Adipose tissue (tissue), 3 donors: ENCODE measurements around the gene MED8. TPM values are rescaled to one million over a fixed set of nuclear protein-coding genes. Genes with fewer than 3 reads are reported as not detected.
"Not testable (repeated sequence)": the region's sequence is repeated elsewhere in the genome, so short reads cannot be mapped to it uniquely, and the experiment has no call there.

Experiments
- H3K27ac ChIP-seq: one replicate; pipeline ENCODE4 v1.5.1; 2013; ENCODE audit warnings: low read depth, low read length
- WGBS, 3 donors: extraction: QIAGEN DNeasy Blood & Tissue Kit; methylation state at CpG; one replicate each; pipeline ENCODE4 v1.1.7; 2013; 5-methylcytosine and 5-hydroxymethylcytosine counted together
- polyA plus RNA-seq, 3 donors: library from polyadenylated mRNA; stranded (reverse); fragments of 200-250 nt; gene quantifications; one replicate each; pipeline ENCODE4 v1.2.3, GENCODE V29; 2013
- donor health status: healthy with polysubstance abuse.
- donor health status: Bipolar disorder and iron deficiency.
- donor health status: healthy.

MED8 gene
- polyA plus RNA-seq, 3 donors: 20.5 to 33.4 (median 28.6) TPM

DNA sequence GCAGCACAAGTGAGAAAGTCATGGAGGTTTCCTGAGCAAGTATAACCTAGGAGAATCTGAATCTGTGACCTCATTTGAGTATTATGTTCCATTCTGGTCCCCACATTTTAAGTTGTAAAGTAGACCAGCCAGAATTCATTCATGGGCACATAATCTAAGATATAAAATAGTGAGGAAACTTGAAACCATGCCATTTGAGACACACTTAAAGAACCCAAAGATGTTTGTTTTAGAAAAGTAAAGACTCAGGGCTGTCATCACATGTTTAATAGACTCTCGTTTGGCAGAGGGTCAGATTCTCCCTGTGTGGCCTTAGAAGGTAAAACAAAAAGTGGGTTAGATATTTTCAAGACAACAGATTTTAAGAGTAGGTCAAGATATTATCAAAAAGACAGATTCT, 6.5 kb upstream of the MED8 start:
- 58 to 85% (median 75%) methylated on average over 1 of the region's 1 CpG for WGBS, 3 donors
- no peak overlapping the region for H3K27ac ChIP-seq

DNA sequence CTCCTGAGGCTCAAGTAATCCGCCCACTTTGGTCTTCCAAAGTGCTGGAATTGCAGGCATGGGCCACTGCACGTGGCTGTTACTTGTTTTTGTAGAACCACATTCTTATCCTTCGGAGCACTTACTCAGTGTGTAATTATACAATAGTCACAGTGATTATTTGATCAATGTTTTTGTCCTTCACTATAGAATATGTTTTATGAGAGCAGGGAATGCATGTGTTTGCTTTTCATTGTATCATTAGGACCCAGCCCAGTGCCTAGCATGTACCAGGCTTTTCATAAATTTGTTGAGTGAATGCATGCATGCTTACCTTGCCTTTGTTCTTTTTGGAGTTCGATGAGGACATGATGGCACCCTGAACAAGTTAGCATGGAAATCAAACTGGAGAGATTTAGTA, 5.9 kb upstream of the MED8 start:
- WGBS, 3 donors: 85 to 94% (median 89%) methylated on average over 4 of the region's 4 CpGs
- H3K27ac ChIP-seq: no peak overlapping the region

DNA sequence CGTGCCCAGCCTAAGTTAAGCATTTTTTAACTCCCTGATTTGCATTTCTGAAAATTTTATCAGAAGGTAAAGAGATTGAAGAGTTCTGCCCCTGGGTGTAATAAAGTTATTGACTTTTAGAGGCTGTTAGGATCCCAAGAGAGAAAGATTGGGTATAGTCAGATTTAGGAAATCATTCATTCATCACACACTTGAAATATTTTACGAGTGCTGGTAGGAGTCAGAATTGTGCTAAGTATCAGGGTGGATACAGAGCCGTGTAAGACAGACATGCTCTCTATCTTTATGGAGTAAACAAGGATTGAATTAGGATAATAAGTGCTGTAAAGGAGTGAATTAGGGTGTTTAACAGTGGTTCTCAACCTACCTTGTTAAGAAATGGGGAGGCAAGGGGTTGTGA, 3.1 kb upstream of the MED8 start:
- H3K27ac ChIP-seq: no peak overlapping the region
- WGBS, 3 donors: 64 to 72% (median 72%) methylated on average over 3 of the region's 3 CpGs

DNA sequence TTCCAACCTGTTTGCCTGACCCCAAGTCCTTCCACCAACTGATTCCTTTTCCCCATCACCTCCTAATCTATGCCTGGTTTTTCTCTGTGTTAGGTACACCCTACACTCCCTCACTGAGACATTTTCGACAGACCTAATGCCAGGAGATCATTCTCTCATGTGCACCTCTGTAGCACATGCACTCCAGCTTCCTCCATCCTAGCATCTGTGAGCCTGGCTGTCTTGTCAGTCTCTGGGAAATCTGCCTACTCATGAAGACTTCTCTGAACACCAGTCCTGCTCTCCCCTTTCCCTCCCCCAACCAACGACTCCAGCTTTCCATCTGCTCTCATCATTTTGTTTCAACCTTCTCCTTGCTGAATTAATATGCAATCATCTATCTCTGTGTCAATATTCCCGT, 987 bp downstream of the MED8 start:
- 30 to 42% (median 40%) methylated on average over 3 of the region's 3 CpGs for WGBS, 3 donors

DNA sequence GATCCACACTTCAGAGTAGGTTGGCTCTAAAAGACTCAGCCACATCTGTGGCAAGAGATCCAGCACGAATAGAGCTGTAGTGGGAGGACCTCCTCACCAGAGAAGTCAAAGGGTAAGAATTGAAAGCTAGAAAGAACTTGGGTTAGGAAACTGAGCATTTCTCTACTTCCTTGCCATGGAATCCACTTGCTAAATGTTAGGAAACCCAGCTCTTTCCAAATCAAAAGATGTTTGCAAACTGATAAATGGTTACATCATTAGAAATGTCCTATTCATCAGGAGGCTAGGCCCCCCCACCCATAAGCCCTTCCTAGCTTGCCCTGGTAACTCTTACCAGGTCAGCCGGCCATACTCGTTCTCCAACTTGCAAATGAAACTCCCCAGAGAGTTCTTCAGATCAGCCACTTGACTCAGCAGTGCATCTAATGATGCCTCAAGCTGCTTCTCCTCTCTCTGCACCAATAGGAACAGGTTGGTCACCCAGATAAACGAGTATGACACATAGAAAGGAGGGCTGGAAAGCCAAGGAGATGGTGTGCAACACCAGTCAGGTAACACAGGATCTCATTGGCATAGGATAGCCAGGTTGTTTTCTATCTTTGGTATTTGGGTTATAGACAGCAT, 1.5 kb downstream of the MED8 start:
- 40 to 50% (median 47%) methylated on average over 4 of the region's 4 CpGs for WGBS, 3 donors
- no peak overlapping the region for H3K27ac ChIP-seq

More for the DNA sequence above, 987 bp downstream of the MED8 start:
- H3K27ac ChIP-seq: no peak overlapping the region

- no peak overlapping the region for H3K27ac ChIP-seq
- WGBS, 3 donors: 84 to 96% (median 95%) methylated on average over 6 of the region's 6 CpGs
Measured at GRCh38 chr1:43386676-43387075, 2.9 kb downstream of the MED8 start.

GRCh38 chr1:43383449-43383848, 6.2 kb downstream of the MED8 start:
- no peak overlapping the region for H3K27ac ChIP-seq
- 70 to 94% (median 92%) methylated on average over 2 of the region's 2 CpGs for WGBS, 3 donors

GRCh38 chr1:43382027-43382779, 7.4 kb downstream of the MED8 start:
- no peak overlapping the region for H3K27ac ChIP-seq
- WGBS, 3 donors: 54 to 67% (median 64%) methylated on average over 6 of the region's 6 CpGs

GRCh38 chr1:43381612-43382011, 8.0 kb downstream of the MED8 start:
- no peak overlapping the region for H3K27ac ChIP-seq
- 64 to 86% (median 68%) methylated on average over 3 of the region's 3 CpGs for WGBS, 3 donors

- 94 to 99% (median 95%) methylated on average over 1 of the region's 1 CpG for WGBS, 3 donors
- no peak overlapping the region for H3K27ac ChIP-seq
Measured at GRCh38 chr1:43379476-43379875, 10.1 kb downstream of the MED8 start.

DNA sequence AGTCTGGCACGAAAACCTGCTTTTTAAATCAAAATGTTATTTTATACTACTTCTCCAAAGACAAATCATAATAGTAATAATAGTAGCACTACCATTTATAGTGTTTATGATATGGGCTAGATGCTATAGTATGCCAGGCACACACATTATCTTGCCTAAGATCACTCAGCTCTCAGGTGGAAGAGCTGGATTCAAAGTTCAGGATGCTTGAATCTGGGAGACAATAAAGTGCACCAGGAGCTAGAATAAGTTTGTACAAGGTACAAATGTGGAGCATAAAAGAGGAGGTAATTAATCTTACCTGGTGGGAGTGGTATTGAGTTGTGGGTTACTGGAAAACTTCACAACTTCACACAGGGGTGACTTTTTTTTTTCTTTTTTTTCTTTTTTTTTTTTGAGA, 11.8 kb downstream of the MED8 start:
- WGBS, 3 donors: 91 to 100% (median 94%) methylated on average over 1 of the region's 1 CpG
- H3K27ac ChIP-seq: no peak overlapping the region

- no peak overlapping the region for H3K27ac ChIP-seq
- 88 to 93% (median 89%) methylated on average over 7 of the region's 7 CpGs for WGBS, 3 donors
Measured at GRCh38 chr1:43376723-43377235, 12.8 kb downstream of the MED8 start.

GRCh38 chr1:43373066-43373940, 16.3 kb downstream of the MED8 start:
- 55 to 64% (median 63%) methylated on average over 4 of the region's 4 CpGs for WGBS, 3 donors
- H3K27ac ChIP-seq: no peak overlapping the region

GRCh38 chr1:43372172-43372571, 17.4 kb downstream of the MED8 start:
- no peak overlapping the region for H3K27ac ChIP-seq
- 99 to 100% (median 100%) methylated on average over 5 of the region's 5 CpGs for WGBS, 3 donors

DNA sequence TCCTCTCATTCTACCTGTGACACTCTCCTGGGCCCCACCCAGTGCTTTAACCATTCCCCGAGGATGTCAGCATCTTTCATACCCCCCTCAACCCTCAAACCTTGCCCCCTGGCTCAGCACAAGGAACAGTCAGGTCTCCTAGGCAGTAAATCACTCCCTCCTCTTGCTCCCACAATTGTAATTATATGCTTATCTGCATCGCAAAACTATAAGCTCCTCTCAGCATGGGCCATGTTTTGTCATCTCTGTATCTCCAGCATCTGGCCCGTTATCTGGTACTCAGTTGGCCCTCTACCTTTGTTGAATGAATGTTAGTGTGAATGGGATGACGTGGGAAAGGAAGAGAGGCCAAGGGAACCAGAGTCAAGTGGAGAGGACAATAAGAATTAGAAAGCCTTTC, 19.0 kb downstream of the MED8 start:
- H3K27ac ChIP-seq: no peak overlapping the region
- WGBS, 3 donors: 82 to 93% (median 86%) methylated on average over 4 of the region's 4 CpGs

GRCh38 chr1:43369779-43370178, 19.8 kb downstream of the MED8 start:
- 95 to 97% (median 96%) methylated on average over 6 of the region's 6 CpGs for WGBS, 3 donors
- not testable (repeated sequence) for H3K27ac ChIP-seq

DNA sequence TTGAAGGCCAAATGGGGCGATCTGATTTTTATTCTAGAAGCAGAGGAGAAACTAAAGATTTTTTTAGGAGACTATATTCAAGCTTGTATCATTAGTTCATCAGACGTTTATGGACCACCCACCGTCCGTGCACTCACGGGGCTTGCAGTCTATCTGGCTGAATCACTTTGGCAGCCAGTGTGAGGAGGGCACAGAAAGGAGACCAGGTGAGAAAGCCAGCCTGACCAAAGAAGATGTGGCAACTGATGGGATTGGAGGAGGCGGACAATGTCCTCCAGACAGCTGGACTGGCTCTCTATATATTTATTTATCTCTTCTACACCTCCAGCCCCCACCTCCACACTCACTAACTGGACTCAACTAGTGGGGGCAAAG, 21.0 kb downstream of the MED8 start:
- 21 to 26% (median 24%) methylated on average over 6 of the region's 6 CpGs for WGBS, 3 donors
- H3K27ac ChIP-seq: peak overlapping the region; percentile 58

DNA sequence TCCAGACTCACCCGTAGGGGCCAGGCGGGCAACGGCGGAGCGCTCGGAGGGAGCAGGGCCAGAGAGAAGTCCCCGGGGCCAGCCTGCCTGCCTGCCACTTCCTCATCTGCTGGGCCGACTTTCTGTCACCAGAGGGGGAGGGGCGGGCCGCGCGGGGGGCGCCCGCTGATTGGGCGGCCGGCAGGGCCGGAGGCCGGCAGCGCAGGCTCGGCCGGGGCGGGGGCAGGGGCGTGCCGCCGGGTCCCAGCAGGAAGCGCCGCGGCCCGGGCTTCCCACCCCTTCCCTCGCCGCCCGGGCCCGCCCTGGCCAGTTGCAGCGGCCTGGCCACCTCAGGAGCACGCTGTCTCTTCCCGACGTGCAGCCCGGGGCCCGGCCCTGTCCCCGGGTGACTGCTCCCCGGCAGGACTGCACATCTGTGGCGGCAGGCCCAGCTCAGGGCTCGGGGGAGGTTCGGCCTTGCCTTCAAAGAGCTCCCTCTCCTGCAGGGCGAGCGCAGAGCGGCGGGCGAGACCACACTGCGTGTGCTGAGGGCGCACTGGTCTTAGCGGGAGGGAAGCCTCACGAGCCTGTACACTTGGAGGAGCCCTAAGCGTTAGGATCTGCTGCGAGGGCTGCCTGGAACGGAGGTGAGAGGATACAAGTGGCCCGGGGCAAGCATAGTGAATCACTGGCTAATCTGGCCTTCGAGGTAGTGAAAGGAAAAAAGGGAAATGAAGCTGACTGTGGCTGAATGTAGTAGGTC, 21.5 kb downstream of the MED8 start, which contains the start of gene ELOVL1:
ELOVL1 (minus strand) TSS at position 108 of the 742 bp plus-strand sequence. CDS start 2,402 bp downstream, outside the sequence.
- H3K27ac ChIP-seq: peak within 1 kb of the TSS; percentile 68
- WGBS, 3 donors: 0% methylated on average over 39 to 58 of the region's 58 CpGs
